ENCODE results near the gene PPP1R12A.
"Not testable (repeated sequence)": the region's sequence is repeated elsewhere in the genome, so short reads cannot be mapped to it uniquely, and the experiment has no call there.

PPP1R12A gene

GRCh38 chr12:79895804-79896203, 39.1 kb downstream of the PPP1R12A start:
- no peak for DNase-seq (ENCODE audit: low read depth in 1 of 2, low spot score in 1 of 2)

GRCh38 chr12:79895071-79895470, 39.8 kb downstream of the PPP1R12A start:
- no peak for DNase-seq (ENCODE audit: low read depth in 1 of 2, low spot score in 1 of 2)

- no peak for DNase-seq (ENCODE audit: low read depth in 1 of 2, low spot score in 1 of 2)
Observed at GRCh38 chr12:79891506-79892162, 43.3 kb downstream of the PPP1R12A start.

- no peak for DNase-seq (ENCODE audit: low read depth in 1 of 2, low spot score in 1 of 2)
Observed at GRCh38 chr12:79887890-79888289, 47.0 kb downstream of the PPP1R12A start.

GRCh38 chr12:79886917-79887519, 47.9 kb downstream of the PPP1R12A start:
- no peak for DNase-seq (ENCODE audit: low read depth in 1 of 2, low spot score in 1 of 2)

- DNase-seq (ENCODE audit: low read depth in 1 of 2, low spot score in 1 of 2) = no peak
Observed at GRCh38 chr12:79885911-79886490, 48.9 kb downstream of the PPP1R12A start.

- no peak for DNase-seq (ENCODE audit: low read depth in 1 of 2, low spot score in 1 of 2)
Observed at GRCh38 chr12:79884401-79885006, 50.4 kb downstream of the PPP1R12A start.

GRCh38 chr12:79883216-79883615, 51.7 kb downstream of the PPP1R12A start:
- no peak for DNase-seq (ENCODE audit: low read depth in 1 of 2, low spot score in 1 of 2)

GRCh38 chr12:79881351-79881750, 53.5 kb downstream of the PPP1R12A start:
- DNase-seq (ENCODE audit: low read depth in 1 of 2, low spot score in 1 of 2) = no peak

- not testable (repeated sequence) for DNase-seq (ENCODE audit: low read depth in 1 of 2, low spot score in 1 of 2)
Observed at GRCh38 chr12:79878506-79878905, 56.4 kb downstream of the PPP1R12A start.

- no peak for DNase-seq (ENCODE audit: low read depth in 1 of 2, low spot score in 1 of 2)
Observed at GRCh38 chr12:79877246-79877645, 57.7 kb downstream of the PPP1R12A start.

- no peak for DNase-seq (ENCODE audit: low read depth in 1 of 2, low spot score in 1 of 2)
Observed at GRCh38 chr12:79874665-79875064, 60.2 kb downstream of the PPP1R12A start.

- no peak for DNase-seq (ENCODE audit: low read depth in 1 of 2, low spot score in 1 of 2)
Observed at GRCh38 chr12:79873201-79873600, 61.7 kb downstream of the PPP1R12A start.

GRCh38 chr12:79871621-79872020, 63.3 kb downstream of the PPP1R12A start:
- DNase-seq (ENCODE audit: low read depth in 1 of 2, low spot score in 1 of 2) = no peak

- DNase-seq (ENCODE audit: low read depth in 1 of 2, low spot score in 1 of 2) = no peak
Observed at GRCh38 chr12:79870916-79871315, 64.0 kb downstream of the PPP1R12A start.

- DNase-seq (ENCODE audit: low read depth in 1 of 2, low spot score in 1 of 2) = no peak
Observed at GRCh38 chr12:79859646-79860045, 75.3 kb downstream of the PPP1R12A start.

- no peak for DNase-seq (ENCODE audit: low read depth in 1 of 2, low spot score in 1 of 2)
Observed at GRCh38 chr12:79858518-79858917, 76.4 kb downstream of the PPP1R12A start.

GRCh38 chr12:79857675-79858074, 77.2 kb downstream of the PPP1R12A start:
- no peak for DNase-seq (ENCODE audit: low read depth in 1 of 2, low spot score in 1 of 2)

GRCh38 chr12:79850610-79851299, 84.1 kb downstream of the PPP1R12A start:
- DNase-seq (ENCODE audit: low read depth in 1 of 2, low spot score in 1 of 2) = no peak

GRCh38 chr12:79848339-79848738, 86.6 kb downstream of the PPP1R12A start:
- no peak for DNase-seq (ENCODE audit: low read depth in 1 of 2, low spot score in 1 of 2)

- DNase-seq (ENCODE audit: low read depth in 1 of 2, low spot score in 1 of 2) = no peak
Observed at GRCh38 chr12:79847417-79847816, 87.5 kb downstream of the PPP1R12A start.

- DNase-seq (ENCODE audit: low read depth in 1 of 2, low spot score in 1 of 2) = no peak
Observed at GRCh38 chr12:79844693-79845092, 90.2 kb downstream of the PPP1R12A start.

Data from stimulated activated CD4-positive, alpha-beta T cell treated with anti-CD3 and anti-CD28 coated beads, Interleukin-15, amount 100 ng/mL, for 1 hour (primary cell).